H1 (cell line): Measurements from ENCODE around the gene CRTC1. TPM values are rescaled to one million over a fixed set of nuclear protein-coding genes. Genes with fewer than 3 reads are reported as not detected.

Experiments used
- CBX8 ChIP-seq: fragments of 300-800, 300-1000 bp; sonication (generic); IDR thresholded peaks from 2 replicates; pipeline ENCODE4 v1.7.1; 2016; ENCODE audit warnings: low read depth, low read length, borderline replicate concordance
- CREB1 ChIP-seq: IDR thresholded peaks from 2 replicates; pipeline ENCODE4 v1.6.1; 2012; ENCODE audit warnings: inconsistent platforms
- CTBP2 ChIP-seq: IDR thresholded peaks from 2 replicates; pipeline ENCODE4 v1.7.0; 2011; ENCODE audit warnings: borderline replicate concordance, mild to moderate bottlenecking, moderate library complexity, mixed read lengths, low read length; ENCODE audit not compliant: insufficient read depth, insufficient read length
- JUN ChIP-seq: IDR thresholded peaks from 2 replicates; pipeline ENCODE4 v1.6.1; 2011; ENCODE audit warnings: low read depth, mild to moderate bottlenecking, improper control_type of control experiment, low read length
- MAFK ChIP-seq: IDR thresholded peaks from 2 replicates; pipeline ENCODE4 v1.6.1; 2012; ENCODE audit warnings: low read depth, mild to moderate bottlenecking, improper control_type of control experiment, low read length
- RBBP5 ChIP-seq: IDR thresholded peaks from 2 replicates; pipeline ENCODE4 v1.7.1; 2012; ENCODE audit warnings: low read depth, mild to moderate bottlenecking, inconsistent platforms, low read length, moderate library complexity, borderline replicate concordance
- RFX5 ChIP-seq: IDR thresholded peaks from 2 replicates; pipeline ENCODE4 v1.6.1; 2011; ENCODE audit warnings: low read depth, low read length, improper control_type of control experiment, borderline replicate concordance
- SAP30 ChIP-seq: fragments of 300-600 bp; sonication (generic); IDR thresholded peaks from 2 replicates; pipeline ENCODE4 v1.7.1; 2012; ENCODE audit warnings: low read length, moderate library complexity, mild to moderate bottlenecking, inconsistent platforms; ENCODE audit not compliant: insufficient read depth, insufficient replicate concordance
- SIX5 ChIP-seq: IDR thresholded peaks from 2 replicates; pipeline ENCODE4 v1.6.1; 2011; ENCODE audit warnings: mild to moderate bottlenecking, low read depth, low read length
- SRF ChIP-seq: IDR thresholded peaks from 2 replicates; pipeline ENCODE4 v1.6.1; 2011; ENCODE audit warnings: mild to moderate bottlenecking, low read depth, low read length, moderate library complexity
- TAF1 ChIP-seq: IDR thresholded peaks from 2 replicates; pipeline ENCODE4 v1.6.1; 2011; ENCODE audit warnings: mild to moderate bottlenecking, low read depth, low read length
- TCF12 ChIP-seq: IDR thresholded peaks from 2 replicates; pipeline ENCODE4 v1.6.1; 2011; ENCODE audit warnings: low read depth, mild to moderate bottlenecking, low read length
- USF2 ChIP-seq: IDR thresholded peaks from 2 replicates; pipeline ENCODE4 v1.6.1; 2011; ENCODE audit warnings: low read length, improper control_type of control experiment
- ZNF274 ChIP-seq: IDR thresholded peaks from 2 replicates; pipeline ENCODE4 v1.7.0; 2012; ENCODE audit warnings: low read length, borderline replicate concordance; ENCODE audit errors: extremely low read depth
- polyA plus RNA-seq, 7 experiments: library from polyadenylated mRNA; depleted of rRNA in 3 of 7; stranded (reverse) in 5 of 7; unstranded in 2 of 7; fragments of >200 nt in 5 of 7; fragments of 200-250 nt in 2 of 7; gene quantifications; 1 replicate in 5 of 7; 2 replicates in 1 of 7; 4 replicates in 1 of 7; pipeline versions ENCODE4 v1.2.1 to v1.2.3, GENCODE V29; 2011 to 2013; ENCODE audit warnings: missing spikeins in 2 of 7, mixed read lengths in 2 of 7
- total RNA-seq: library from RNA; stranded (reverse); fragmentation: NEBNext Ultra II Directional; extraction: Animal tissue kit (Norgen Biotek cat#: 25700); gene quantifications from 2 replicates; pipeline ENCODE4 v1.2.1, GENCODE V29; 2021

The CRTC1 gene
- total and polyA plus RNA-seq, 2 of the 8 experiments (the other 6 are each of a cell fraction or from before 2014, with no cell fraction given), result 2.9 to 8.5 TPM

- TF ChIP-seq RBBP5 (no peak), CBX8 (no peak), RFX5 (no peak), SAP30 (no peak), CREB1 (peak; percentile 32; the same call in 1 of the 2 replicates), ZNF274 (no peak), MAFK (no peak), TCF12 (no peak), JUN (no peak), TAF1 (no peak), CTBP2 (no peak), USF2 (no peak), SIX5 (no peak), SRF (no peak)
These were observed 106.5 kb downstream of the CRTC1 start (continued) for GRCh38 chr19:18789883-18790565.
